Caco-2 (cell line): ENCODE measurements around the gene CHSY1. TPM values are rescaled to one million over a fixed set of nuclear protein-coding genes. Genes with fewer than 3 reads are reported as not detected.
"Not testable (repeated sequence)": the region's sequence is repeated elsewhere in the genome, so short reads cannot be mapped to it uniquely, and the experiment has no call there.

Source experiments
- BruUV-seq: library from RNA; stranded (reverse); fragments of 400-500 nt; replicated peaks from 2 replicates; lab custom pipeline; 2021; lab: Mats Ljungman, UMichigan
- CTCF ChIA-PET: fragments of 300-600 bp; sonication (Branson Sonifier 250); formaldehyde crosslinking; loops from one replicate; lab custom pipeline; 2022; ENCODE audit warnings: antibody characterized with exemption; lab: Charles Lee
- POLR2A ChIA-PET: fragments of 300-600 bp; sonication (Branson Sonifier 250); formaldehyde crosslinking; loops from one replicate; lab custom pipeline; 2022; ENCODE audit warnings: antibody characterized with exemption; lab: Charles Lee
- DNase-seq, 2 experiments: peaks; one replicate each; pipeline versions ENCODE4 v3.0.0 to v3.0.0-alpha.2; 2020 to 2022
- H3K27me3 ChIP-seq: replicated peaks from 2 replicates; pipeline ENCODE4 v1.6.0; 2011; ENCODE audit warnings: low read length; ENCODE audit not compliant: control insufficient read depth, insufficient read depth
- H3K36me3 ChIP-seq: 2 replicates; pipeline ENCODE4 v1.5.1; 2011; ENCODE audit warnings: low read length; ENCODE audit not compliant: control insufficient read depth, insufficient read depth
- H3K4me1 ChIP-seq: fragments of 250-450 bp; sonication (Bioruptor Pico); 2 replicates; pipeline ENCODE4 v1.5.1; 2020; ENCODE audit warnings: mild to moderate bottlenecking
- H3K4me3 ChIP-seq: 2 replicates; pipeline ENCODE4 v1.5.1; 2011; ENCODE audit warnings: low read depth, mild to moderate bottlenecking, control low read depth, low read length
- H3K9me3 ChIP-seq: fragments of 250-450 bp; sonication (Bioruptor Pico); 2 replicates; pipeline ENCODE4 v1.5.1; 2020; ENCODE audit warnings: mild to moderate bottlenecking, moderate library complexity
- H3K27ac Mint-ChIP-seq: one replicate; pipeline ENCODE4 v1.8.0; 2022; ENCODE audit warnings: mixed read lengths; ENCODE audit not compliant: unreplicated experiment
- H3K27me3 Mint-ChIP-seq: one replicate; pipeline ENCODE4 v1.8.0; 2022; ENCODE audit warnings: mixed read lengths; ENCODE audit not compliant: insufficient read depth, unreplicated experiment
- H3K36me3 Mint-ChIP-seq: one replicate; pipeline ENCODE4 v1.8.0; 2022; ENCODE audit warnings: mild to moderate bottlenecking, mixed read lengths; ENCODE audit not compliant: insufficient read depth, unreplicated experiment
- H3K4me1 Mint-ChIP-seq: one replicate; pipeline ENCODE4 v1.8.0; 2022; ENCODE audit warnings: low read depth, mixed read lengths; ENCODE audit not compliant: unreplicated experiment
- H3K4me3 Mint-ChIP-seq: one replicate; pipeline ENCODE4 v1.8.0; 2022; ENCODE audit warnings: mild to moderate bottlenecking, moderate library complexity, mixed read lengths; ENCODE audit not compliant: unreplicated experiment
- H3K9me3 Mint-ChIP-seq: one replicate; pipeline ENCODE4 v1.8.0; 2022; ENCODE audit warnings: mixed read lengths; ENCODE audit not compliant: unreplicated experiment
- intact Hi-C: fragments of 100-400 bp; cut with micrococcal nuclease; formaldehyde crosslinking; loops from one replicate; pipeline ENCODE4 v1.10.0; 2022; ENCODE audit not compliant: unreplicated experiment
- total RNA-seq: library from RNA; stranded (reverse); gene quantifications from 2 replicates; pipeline ENCODE4 v1.2.3, GENCODE V29; 2022
- TF ChIP-seq, protein P1 (sequence below), 2 experiments: fragments of 200-600 bp in 1 of 2; IDR thresholded peaks; 1 replicate in 1 of 2; 2 replicates in 1 of 2; pipeline versions ENCODE4 v1.5.1 to v1.8.0; 2011 to 2022; ENCODE audit warnings: antibody characterized with exemption in 1 of 2, control low read depth in 1 of 2, inconsistent platforms in 1 of 2, low read depth in 1 of 2, low read length in 1 of 2, mild to moderate bottlenecking in 1 of 2, moderate library complexity in 1 of 2; ENCODE audit not compliant: insufficient read depth in 1 of 2, severe bottlenecking in 1 of 2, unreplicated experiment in 1 of 2

CHSY1 gene
- total RNA-seq, 1 experiment from 2014 or later, result 18.7 TPM

GRCh38 chr15:101126618-101127505 is 125.0 kb downstream of the CHSY1 start:
- no peak overlapping the region for H3K4me3 ChIP-seq
- intact Hi-C loops, result no loop called here
- H3K4me3 Mint-ChIP-seq, result no peak overlapping the region
- H3K9me3 Mint-ChIP-seq, result no peaks in the 10 kb centered on the region
- no peak for DNase-seq
- peaks cover 7% of the 10 kb centered on the region for H3K4me1 Mint-ChIP-seq
- CTCF ChIA-PET, result no interaction called here
- H3K27me3 ChIP-seq, result no peaks in the 10 kb centered on the region; the same call in 1 of the 2 replicates
- no peak overlapping the region for H3K27ac Mint-ChIP-seq
- H3K36me3 ChIP-seq, result no peaks in the 10 kb centered on the region
- POLR2A ChIA-PET, result interaction anchor here (0.5 kb wide), 1 partner anchor 125 kb away, joined by 3 read pairs; the partner anchor contains the start of gene CHSY1
- TF ChIP-seq, protein P1, sequence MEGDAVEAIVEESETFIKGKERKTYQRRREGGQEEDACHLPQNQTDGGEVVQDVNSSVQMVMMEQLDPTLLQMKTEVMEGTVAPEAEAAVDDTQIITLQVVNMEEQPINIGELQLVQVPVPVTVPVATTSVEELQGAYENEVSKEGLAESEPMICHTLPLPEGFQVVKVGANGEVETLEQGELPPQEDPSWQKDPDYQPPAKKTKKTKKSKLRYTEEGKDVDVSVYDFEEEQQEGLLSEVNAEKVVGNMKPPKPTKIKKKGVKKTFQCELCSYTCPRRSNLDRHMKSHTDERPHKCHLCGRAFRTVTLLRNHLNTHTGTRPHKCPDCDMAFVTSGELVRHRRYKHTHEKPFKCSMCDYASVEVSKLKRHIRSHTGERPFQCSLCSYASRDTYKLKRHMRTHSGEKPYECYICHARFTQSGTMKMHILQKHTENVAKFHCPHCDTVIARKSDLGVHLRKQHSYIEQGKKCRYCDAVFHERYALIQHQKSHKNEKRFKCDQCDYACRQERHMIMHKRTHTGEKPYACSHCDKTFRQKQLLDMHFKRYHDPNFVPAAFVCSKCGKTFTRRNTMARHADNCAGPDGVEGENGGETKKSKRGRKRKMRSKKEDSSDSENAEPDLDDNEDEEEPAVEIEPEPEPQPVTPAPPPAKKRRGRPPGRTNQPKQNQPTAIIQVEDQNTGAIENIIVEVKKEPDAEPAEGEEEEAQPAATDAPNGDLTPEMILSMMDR (IDR thresholded peaks at IDR 0.05; ENCODE audit: insufficient read depth in 1 of 2, low read depth in 1 of 2, low read length in 1 of 2, severe bottlenecking in 1 of 2, unreplicated experiment in 1 of 2), result no peak
- 0 out of 2 replicates have a peak, but pooled peaks cover 3% of the 10 kb centered on the region for H3K9me3 ChIP-seq
- H3K27me3 Mint-ChIP-seq, result peaks cover 5% of the 10 kb centered on the region
- no peaks in the 10 kb centered on the region for H3K4me1 ChIP-seq
- no peaks in the 10 kb centered on the region for H3K36me3 Mint-ChIP-seq
- no TSS peak for BruUV-seq

DNA sequence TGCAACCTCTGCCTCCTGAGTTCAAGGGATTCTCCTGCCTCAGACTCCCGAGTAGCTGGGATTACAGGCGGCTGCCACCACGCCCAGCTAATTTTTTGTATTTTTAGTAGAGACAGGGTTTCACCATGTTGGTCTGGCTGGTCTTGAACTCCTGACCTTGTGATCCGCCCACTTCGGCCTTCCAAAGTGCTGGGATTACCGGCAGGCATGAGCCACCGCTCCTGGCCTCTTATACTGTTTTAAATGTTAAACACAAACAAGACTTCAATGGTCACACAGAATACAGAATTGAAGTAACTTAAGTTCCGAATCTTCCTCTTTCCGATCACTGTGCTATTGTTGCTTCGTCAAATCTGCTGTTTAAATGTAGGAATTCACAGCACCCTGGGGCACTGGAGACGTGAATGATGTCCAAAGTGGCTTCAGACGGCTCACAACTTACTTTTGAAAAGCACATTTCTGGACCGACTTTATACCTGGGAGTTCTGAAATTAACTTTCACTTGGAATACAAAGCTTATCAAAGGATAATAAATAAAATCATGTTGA is 125.9 kb downstream of the CHSY1 start:
- H3K9me3 Mint-ChIP-seq, POLR2A ChIA-PET, H3K4me1 Mint-ChIP-seq, DNase-seq, H3K4me3 ChIP-seq, H3K27me3 Mint-ChIP-seq, H3K27me3 ChIP-seq, H3K36me3 ChIP-seq, H3K27ac Mint-ChIP-seq, CTCF ChIA-PET, H3K36me3 Mint-ChIP-seq, intact Hi-C loops, H3K4me1 ChIP-seq, BruUV-seq, H3K4me3 Mint-ChIP-seq, H3K9me3 ChIP-seq: not testable (repeated sequence)

Other genes with a start within 250 kb of the CHSY1 start
- gene SELENOS, start 25.4 kb upstream of the CHSY1 start, total RNA-seq, result 69.7 and 71.3 TPM in 2 replicates
- 123 and 132 TPM in 2 replicates for gene SNRPA1, start 43.2 kb upstream of the CHSY1 start, total RNA-seq
- 69.5 and 70.6 TPM in 2 replicates for gene PCSK6, start 237.7 kb upstream of the CHSY1 start, total RNA-seq